NOMO-1 (cell line): ENCODE data around the gene KRTAP1-3.
"Not testable (repeated sequence)": the region's sequence is repeated elsewhere in the genome, so short reads cannot be mapped to it uniquely, and the experiment has no call there.

Source experiments
- DNase-seq, 2 experiments: peaks; one replicate each; lab custom pipeline; 2025; ENCODE audit not compliant: unreplicated experiment in 2 of 2; lab: John Stamatoyannopoulos, UW

KRTAP1-3 gene

DNA sequence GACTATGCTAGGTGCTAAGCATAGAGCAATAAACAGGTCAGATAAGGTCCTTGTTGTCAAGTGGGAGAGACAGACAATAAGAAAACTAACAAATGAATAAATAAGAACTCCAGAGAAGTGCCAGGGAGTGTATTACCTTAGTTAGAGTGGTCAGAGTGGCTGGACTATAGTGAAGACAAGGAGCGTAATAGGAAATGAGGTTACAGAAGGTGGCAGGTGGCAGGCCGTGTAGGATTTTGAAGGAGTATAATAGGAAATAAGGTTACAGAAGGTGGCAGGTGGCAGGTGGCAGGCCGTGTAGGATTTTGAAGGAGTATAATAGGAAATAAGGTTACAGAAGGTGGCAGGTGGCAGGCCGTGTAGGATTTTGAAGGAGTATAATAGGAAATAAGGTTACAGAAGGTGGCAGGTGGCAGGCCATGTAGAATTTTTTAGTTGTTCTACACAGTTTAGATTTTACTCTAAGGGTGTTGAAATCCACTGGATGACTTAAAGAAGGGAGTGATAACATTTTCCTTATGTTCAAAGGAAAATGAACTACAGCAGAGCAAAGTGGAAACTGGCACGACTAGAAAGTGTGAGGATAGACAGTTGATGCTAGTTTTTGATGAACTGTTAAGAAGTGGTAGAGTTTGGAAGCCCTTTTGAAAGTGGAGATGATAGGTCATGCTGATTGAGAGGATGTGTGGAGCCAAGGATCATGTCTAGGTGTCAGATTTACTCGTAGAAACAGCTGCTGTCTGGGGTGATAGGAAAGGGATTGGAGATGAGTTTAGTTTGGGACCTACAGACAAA is 22.2 kb downstream of the KRTAP1-3 start:
- DNase-seq, result no peak

DNA sequence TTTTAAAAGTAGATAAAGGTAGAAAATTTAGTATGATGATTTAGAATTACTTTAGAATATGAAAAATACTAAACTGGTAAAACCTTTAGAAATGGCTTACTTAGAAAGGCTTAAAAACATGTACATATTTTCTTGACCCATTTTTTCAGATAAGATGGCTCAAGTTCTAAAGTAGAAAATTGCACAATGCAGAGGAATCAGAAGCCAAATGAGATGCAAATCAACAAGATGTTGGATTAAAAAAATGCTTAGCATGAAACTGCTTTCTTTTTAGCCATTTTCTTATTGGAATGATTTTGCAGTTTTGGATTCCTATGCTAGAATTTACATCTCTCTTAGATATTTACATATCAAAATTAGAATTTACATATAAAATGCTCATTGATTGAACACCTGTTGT is 24.2 kb downstream of the KRTAP1-3 start:
- no peak for DNase-seq

DNA sequence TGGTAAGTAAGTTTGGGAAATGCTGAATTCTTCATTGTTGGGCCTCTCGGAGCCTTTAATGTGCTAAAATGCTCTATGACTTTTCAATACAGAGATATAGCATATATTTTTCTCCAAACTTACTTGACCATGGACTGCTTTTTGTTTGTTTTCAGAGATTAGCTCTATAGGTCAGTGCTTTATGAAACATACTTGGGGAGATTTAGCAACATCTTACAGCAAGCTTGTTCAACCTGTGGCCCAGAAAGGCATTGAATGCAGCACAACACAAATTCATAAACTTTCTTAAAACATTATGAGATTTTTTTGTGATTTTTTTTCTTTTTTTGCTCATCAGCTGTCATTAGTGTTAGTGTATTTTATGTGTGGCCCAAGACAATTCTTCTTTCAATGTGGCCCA is 24.7 kb downstream of the KRTAP1-3 start:
- no peak for DNase-seq

DNA sequence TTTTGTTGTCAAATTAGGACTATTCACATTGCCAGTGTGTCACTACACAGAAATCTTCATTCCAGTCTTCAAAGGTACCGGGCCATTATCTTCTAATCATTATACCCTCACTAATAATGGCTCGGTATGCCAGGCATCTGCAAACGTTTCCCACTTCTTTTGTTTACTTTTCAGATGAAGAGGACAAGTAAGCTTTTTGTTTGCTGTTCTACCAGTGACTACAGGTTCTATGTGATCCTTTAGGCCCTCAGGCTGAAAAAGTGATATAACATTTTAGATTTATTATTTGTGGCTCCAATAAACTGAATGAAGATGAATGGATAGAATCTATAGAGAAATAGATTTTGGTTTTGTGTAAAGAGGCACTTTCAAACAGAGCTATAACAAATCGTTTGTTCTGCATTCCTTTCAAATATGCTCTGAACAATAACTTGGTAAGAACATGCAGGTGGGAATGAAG is 25.3 kb downstream of the KRTAP1-3 start:
- DNase-seq, result no peak

DNA sequence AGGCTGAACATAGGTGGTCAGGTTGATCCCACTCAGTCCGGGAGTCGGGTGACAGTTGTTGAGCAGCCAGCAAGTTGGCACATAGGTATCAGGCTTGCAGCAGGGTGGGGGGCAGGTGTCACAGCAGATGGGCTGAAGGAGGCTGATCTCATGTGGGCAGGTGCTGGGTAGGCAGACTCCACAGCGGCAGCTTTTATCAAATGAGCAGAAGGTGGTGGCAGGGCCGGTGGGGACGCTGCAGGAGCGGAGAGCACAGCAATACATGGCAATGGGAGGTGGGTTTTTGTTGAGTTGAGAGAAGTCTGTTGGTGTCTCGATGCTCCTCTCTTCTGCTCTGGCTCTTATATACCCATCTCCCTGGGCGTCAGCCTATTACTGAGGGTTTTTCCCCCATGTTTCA is 25.9 kb downstream of the KRTAP1-3 start, which contains the start of gene KRTAP3-1:
Gene KRTAP3-1 (minus strand): TSS at position 318 of the 400 bp plus-strand sequence. CDS start 54 bp downstream, at position 264.
- no peak for DNase-seq

DNA sequence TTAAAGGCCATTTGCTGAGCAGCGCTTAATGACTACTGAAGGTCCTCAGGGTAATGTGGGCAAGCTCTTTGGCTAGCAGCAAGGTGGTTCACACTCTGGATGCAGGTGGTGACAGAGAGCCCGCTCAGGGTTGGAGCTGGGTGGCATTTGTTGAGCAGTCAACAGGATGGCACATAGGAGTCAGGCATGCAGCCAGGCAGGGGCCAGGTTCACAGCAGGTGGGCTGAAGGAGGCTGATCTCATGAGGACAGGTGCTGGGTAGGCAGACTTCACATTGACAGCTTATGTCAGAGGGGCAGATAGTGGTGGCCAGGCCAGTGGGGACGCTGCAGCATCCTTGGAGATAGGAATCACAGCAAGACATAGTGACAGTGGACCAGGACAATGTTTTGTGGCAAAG is 30.3 kb downstream of the KRTAP1-3 start:
- DNase-seq, result no peak

DNA sequence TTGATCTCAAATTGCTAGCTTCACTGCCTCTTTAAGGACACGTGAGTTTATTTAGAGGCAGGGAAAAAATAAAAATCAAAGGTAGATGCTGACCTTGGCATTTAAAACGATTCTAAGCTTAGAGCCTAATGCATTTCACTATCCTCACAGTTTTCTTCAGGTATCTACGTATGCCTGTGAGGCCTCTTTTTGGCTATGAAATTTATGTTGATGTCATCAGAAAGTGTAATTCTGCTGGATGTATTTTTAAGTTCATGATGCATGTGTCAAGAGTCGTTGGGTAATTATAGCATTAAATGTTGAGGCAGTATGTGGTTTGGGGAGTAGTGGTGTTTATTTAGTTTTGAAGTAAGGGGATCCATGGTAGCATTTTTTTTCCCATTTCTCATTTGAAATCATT is 30.7 kb downstream of the KRTAP1-3 start:
- DNase-seq, result no peak

DNA sequence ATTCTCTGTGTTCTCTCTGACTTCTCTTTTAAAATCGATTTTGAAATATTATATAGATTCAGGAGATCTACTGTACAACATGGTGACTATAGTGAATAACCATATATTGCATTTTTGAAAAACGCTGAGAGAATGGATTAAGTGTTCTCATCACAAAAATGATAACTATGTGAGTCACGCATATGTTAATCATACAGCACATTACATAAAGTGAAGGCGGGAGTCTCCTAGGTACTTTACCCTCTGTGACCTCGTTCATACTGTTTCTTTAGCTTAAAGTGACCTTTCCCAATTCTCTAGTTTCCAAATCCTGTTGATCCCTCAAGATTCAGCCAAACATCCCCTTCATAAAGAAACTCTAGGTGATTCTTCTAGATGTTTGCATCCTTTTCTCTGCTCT is 31.9 kb downstream of the KRTAP1-3 start:
- no peak for DNase-seq

DNA sequence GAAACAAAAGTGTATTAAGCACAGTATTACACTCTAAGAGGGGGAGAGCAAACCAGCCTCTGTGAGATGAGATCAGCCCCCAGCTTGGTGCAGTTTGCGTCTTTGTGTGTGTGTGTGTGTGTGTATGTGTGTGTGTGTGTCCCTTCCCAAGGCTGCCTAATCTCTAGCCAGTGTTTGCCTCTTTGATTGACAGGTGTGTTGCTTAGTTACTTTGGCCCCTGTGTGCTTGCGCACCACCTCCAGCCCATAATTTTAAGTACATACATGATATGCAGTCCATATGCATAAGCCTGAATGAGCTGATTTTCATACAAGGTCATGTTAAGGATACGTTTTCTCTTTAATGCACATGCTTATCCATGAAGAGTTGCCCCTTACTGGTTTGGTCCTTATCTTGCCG is 32.9 kb downstream of the KRTAP1-3 start:
- DNase-seq, result no peak

DNA sequence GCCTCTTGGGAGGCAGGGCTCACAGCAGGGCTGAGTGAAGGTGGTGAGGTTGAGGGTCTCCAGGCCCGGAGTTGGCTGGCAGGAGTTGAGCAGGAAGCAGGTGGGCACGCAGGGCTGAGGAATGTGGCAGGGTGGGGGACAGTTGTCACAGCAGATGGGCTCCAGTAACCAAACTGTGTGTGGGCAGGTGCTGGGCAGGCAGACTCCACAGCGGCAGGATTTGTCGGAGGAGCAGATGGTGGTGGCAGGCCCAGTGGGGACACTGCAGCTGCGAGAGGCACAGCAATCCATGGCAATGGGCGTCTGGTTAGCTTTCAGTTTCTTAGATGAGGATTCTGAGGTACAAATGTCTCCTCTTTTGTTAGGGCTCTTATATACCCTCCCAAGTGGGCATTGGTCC is 35.1 kb downstream of the KRTAP1-3 start, which contains the start of gene KRTAP3-2:
Gene KRTAP3-2 (minus strand): TSS at position 344 of the 400 bp plus-strand sequence. CDS start 53 bp downstream, at position 291.
- DNase-seq, result not testable (repeated sequence)

DNA sequence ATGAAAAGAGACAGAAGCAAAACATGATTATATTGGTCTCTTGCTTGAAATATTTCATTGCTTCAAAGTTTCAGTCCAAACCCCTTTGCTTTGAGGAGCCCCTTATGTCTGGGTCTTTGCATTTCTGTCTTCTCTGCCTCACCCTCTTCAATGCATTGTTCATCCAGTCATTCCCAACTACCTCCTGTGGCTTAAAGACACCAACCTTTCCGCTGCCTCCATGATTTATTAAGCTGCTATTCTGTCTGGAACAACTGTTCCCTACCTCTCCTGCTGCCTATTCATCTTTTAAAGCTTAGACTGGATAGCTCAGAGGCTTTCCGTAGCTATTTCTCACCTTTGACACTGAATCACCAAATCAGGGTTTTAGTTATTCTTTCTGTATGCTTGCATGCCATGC is 37.3 kb downstream of the KRTAP1-3 start:
- no peak for DNase-seq

DNA sequence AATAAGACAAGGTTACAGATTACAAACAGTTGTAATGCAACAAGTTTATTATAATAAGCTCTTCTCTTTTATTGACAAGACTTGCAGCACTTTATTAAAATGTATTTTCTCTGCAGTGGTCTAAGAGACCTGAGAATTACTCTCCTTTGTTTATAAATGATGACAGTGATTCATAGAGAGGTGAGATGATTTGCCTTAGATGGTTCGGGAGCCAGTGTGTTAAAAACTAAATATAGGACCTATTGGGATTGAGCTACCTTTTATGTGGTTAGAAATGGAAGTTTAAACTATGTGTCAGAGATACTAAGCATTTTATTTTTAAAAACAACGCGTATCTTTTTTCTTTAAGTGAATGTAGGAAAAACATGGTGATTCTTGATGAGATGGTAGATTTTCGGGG is 37.8 kb downstream of the KRTAP1-3 start:
- no peak for DNase-seq

DNA sequence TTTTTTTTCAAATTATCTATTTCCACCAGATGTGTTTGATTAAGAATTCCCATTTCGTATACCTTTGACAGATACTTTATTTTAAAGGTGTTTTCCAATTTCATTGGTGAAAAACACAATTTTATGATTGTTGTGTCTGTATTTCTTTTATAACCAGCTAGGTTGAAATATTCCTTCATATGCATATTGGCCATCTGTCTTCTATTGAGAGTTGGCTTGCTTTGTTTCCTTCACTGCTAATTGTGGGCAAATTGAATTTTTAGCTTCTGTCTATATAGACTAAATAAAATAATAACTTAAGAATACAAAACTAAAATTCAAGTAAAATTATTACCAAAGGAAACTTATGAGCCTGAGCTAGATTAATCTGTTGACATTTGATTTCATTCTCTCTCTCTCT is 39.6 kb downstream of the KRTAP1-3 start:
- no peak for DNase-seq

DNA sequence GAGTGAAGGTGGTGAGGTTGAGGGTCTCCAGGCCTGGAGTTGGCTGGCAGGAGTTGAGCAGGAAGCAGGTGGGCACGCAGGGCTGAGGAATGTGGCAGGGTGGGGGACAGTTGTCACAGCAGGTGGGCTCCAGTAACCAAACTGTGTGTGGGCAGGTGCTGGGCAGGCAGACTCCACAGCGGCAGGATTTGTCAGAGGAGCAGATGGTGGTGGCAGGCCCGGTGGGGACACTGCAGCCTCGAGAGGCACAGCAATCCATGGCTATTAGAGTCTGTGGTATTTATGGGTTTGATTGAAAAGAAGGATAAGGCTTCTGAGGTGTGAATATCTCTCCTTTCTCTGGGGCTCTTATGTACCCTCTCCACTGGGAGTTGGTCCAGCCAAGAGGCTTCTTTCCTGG is 40.8 kb downstream of the KRTAP1-3 start, which contains the start of gene KRTAP3-3:
Gene KRTAP3-3 (minus strand): TSS at position 326 of the 400 bp plus-strand sequence. CDS start 67 bp downstream, at position 259.
- DNase-seq, result no peak

DNA sequence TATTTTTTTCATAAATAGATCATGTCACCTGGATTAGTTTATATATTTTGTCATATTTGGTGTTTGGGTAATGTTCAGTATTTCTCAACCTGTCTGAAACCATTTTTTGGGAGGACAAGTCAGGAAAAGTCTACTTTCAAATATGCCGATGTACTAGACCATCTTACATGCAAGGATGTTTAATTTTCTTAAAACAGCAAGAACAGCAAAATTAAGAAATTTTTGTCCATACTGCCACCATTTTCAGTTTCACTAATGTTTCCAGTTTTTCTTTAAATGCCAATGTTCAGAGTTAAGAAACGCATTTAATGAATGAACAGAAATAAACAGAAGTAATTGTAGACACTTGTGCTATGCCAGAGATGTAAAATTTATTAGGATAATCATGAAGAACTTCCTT is 41.6 kb downstream of the KRTAP1-3 start:
- DNase-seq, result no peak

DNA sequence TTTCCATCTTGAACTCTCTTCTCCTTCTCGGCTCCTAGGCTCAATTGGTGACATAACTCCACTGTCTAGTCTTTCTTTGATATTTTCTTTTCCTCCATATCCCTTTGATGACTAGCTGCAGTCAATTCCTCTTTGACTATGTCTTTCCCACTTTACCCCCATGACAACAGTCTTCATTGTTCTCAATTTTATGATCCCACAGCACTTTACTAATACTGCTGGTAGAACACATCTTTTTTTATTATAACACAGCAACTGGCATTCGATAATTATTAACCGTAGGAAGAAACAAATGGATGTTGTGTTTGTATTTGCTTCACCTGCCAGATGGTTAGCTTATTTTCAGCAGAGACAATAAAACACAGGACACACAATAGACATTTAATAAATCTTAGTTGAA is 42.0 kb downstream of the KRTAP1-3 start:
- no peak for DNase-seq

DNA sequence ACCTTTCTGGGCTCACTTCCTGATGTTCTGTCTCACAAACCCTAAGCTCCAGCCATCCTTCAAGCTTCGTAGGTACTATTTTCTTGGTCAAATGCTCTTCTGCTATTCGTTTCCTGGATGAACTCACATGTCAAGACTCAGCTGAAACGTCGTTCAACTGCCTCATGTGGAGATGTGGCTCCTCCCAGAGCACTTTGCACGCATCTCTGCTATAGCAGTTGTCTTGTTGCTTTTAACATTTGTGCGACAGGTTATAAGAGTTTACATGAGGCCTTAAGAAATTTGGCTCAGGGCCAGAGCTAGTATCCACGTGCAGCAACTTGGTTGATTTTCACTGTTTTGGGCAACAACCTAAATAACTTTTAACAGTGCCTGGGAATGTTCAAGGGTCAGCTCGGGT is 47.8 kb downstream of the KRTAP1-3 start:
- DNase-seq, result no peak

DNA sequence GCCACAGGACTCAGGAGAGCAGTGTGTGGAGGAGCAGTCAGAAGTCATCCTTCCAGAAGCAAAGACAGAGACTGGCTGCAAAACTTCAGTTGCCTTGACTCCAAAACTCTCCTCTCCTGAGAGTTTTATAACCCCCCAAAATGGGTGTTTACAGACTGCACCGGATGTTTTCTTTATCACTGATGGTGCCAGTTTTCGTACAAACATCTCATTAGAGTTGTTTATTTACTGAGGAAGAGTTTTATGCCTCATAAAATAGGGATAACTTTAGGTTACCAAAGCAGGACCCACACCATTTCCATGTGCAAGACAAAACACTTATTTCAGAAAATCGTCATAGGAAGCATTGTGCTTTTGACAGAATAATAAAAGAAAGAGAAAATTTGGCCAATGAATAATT is 50.4 kb downstream of the KRTAP1-3 start, which contains the start of gene KRT40:
Gene KRT40 (minus strand): TSS at position 101 of the 400 bp plus-strand sequence. CDS start 53 bp downstream, at position 48.
- no peak for DNase-seq
